ENCODE measurements around the gene KIAA1755. TPM values are rescaled to one million over a fixed set of nuclear protein-coding genes. Genes with fewer than 3 reads are reported as not detected.

Gene KIAA1755
- total and polyA plus RNA-seq, 9 of the 15 experiments (the other 6 are each of a cell fraction or from before 2014, with no cell fraction given): not detected

GRCh38 chr20:38181971-38182370 lies 78.6 kb downstream of the KIAA1755 start:
- H3K4me1 ChIP-seq (replicated peaks in 1 of 2; ENCODE audit: control insufficient read depth in 2 of 2, insufficient read depth in 2 of 2, low read length in 2 of 2): no peaks in the 10 kb centered on the region
- DNase-seq (ENCODE audit: extremely low read depth in 1 of 4, low spot score in 3 of 4) (no peak), ATAC-seq (no peak), FAIRE-seq (no peak)
- ChIA-PET POLR2A (no interaction called here), CTCF (ENCODE audit: low intra/inter-chr PET ratio) (no interaction called here)
- no peaks in the 10 kb centered on the region for H3K9me1 ChIP-seq (ENCODE audit: control insufficient read depth, insufficient read depth, low read length)
- in situ Hi-C loops (cut with MboI): no loop called here
- WGBS (ENCODE audit: insufficient coverage, low coverage, missing lambda C conversion rate): 24% methylated on average over 3 of the region's 3 CpGs
- 0 out of 2 replicates have a peak, but pooled peaks cover 7% of the 10 kb centered on the region for H4K20me1 ChIP-seq (replicated peaks; ENCODE audit: control insufficient read depth, insufficient read depth, low read length)
- no peaks in the 10 kb centered on the region for H3K9me3 ChIP-seq (replicated peaks; ENCODE audit: control insufficient read depth, insufficient read depth, low read depth, low read length)
- no peak overlapping the region for H2AFZ ChIP-seq (ENCODE audit: low read depth, low read length)
- H3K36me3 ChIP-seq (ENCODE audit: control insufficient read depth, insufficient read depth, low read length): no peaks in the 10 kb centered on the region
- intact Hi-C loops (cut with micrococcal nuclease): no loop called here
- BruUV-seq (replicated peaks): no TSS peak
- H3K27me3 ChIP-seq (ENCODE audit: control insufficient read depth in 2 of 2, insufficient read depth in 2 of 2, low read length in 2 of 2): peaks cover 42 to 55% of the 10 kb centered on the region in 2 experiments; a peak in 4 of 5 replicates
- H3K4me2 ChIP-seq (ENCODE audit: insufficient read depth, low read length): no peak overlapping the region
- H3K79me2 ChIP-seq (ENCODE audit: control insufficient read depth, insufficient read depth, low read length): no peaks in the 10 kb centered on the region
- no peak overlapping the region for H3K9ac ChIP-seq (ENCODE audit: insufficient read depth in 1 of 2, low read depth in 2 of 2, low read length in 2 of 2)
- H3K4me3 ChIP-seq: no peak overlapping the region
- no peak overlapping the region for H3K27ac ChIP-seq (ENCODE audit: extremely low read depth, low read depth, low read length)
- TF ChIP-seq NKRF (IDR thresholded peaks at IDR 0.05; ENCODE audit: borderline replicate concordance): no peak
- TF ChIP-seq RBM25 (IDR thresholded peaks at IDR 0.05; ENCODE audit: low read depth, low read length, severe bottlenecking): no peak
- TF ChIP-seq ZNF398 (CRISPR knock-in tag; IDR thresholded peaks at IDR 0.05): no peak
- no peak for TF ChIP-seq SP1 (CRISPR knock-in tag; IDR thresholded peaks at IDR 0.05)
- TF ChIP-seq FOXP1 (CRISPR knock-in tag; IDR thresholded peaks at IDR 0.05): no peak
- no peak for TF ChIP-seq ZNF707 (CRISPR knock-in tag; conservative IDR thresholded peaks at IDR 0.05)
- no peak for TF ChIP-seq CHCHD3 (CRISPR knock-in tag; IDR thresholded peaks at IDR 0.05)
- TF ChIP-seq ZBTB8A (IDR thresholded peaks at IDR 0.05; ENCODE audit: partially characterized antibody): no peak
- no peak for TF ChIP-seq TFE3 (CRISPR knock-in tag; IDR thresholded peaks at IDR 0.05)
- TF ChIP-seq ZNF507 (tag; conservative IDR thresholded peaks at IDR 0.05): no peak
- no peak for TF ChIP-seq RB1 (IDR thresholded peaks at IDR 0.05; ENCODE audit: low read depth)
- TF ChIP-seq U2AF2 (optimal IDR thresholded peaks at IDR 0.05; ENCODE audit: low read depth, low read length): no peak
- no peak for TF ChIP-seq TEAD4 (IDR thresholded peaks at IDR 0.05; ENCODE audit: low read length)
- TF ChIP-seq TEAD4 (CRISPR knock-in tag; IDR thresholded peaks at IDR 0.05; ENCODE audit: borderline replicate concordance): no peak
- TF ChIP-seq ZMIZ1 (IDR thresholded peaks at IDR 0.05; ENCODE audit: low read depth in 2 of 2, low read length in 2 of 2): no peak

All from K562 (cell line).